22Rv1 (cell line): Measurements from ENCODE around the gene B4GALNT2.

Experiments used
- CTCF ChIP-seq: fragments of 450-650 bp; IDR thresholded peaks from 2 replicates; pipeline ENCODE4 v1.5.1; 2017; ENCODE audit warnings: mild to moderate bottlenecking
- ZFX ChIP-seq: fragments of 450-650 bp; IDR thresholded peaks from 2 replicates; pipeline ENCODE4 v1.6.1; 2017; ENCODE audit warnings: antibody characterized with exemption, borderline replicate concordance

GRCh38 chr17:49214676-49215360 is 82.2 kb downstream of the B4GALNT2 start:
- TF ChIP-seq CTCF (no peak), ZFX (no peak)
